Neutrophil (primary cell): ENCODE data around the gene TRDMT1.

Source experiments
- H3K27ac ChIP-seq: fragments of 200-600 bp; sonication (generic); 2 replicates; pipeline ENCODE4 v1.5.1; 2016; ENCODE audit warnings: mild to moderate bottlenecking, moderate library complexity
- H3K27me3 ChIP-seq: fragments of 200-600 bp; sonication (generic); 2 replicates; pipeline ENCODE4 v1.6.0; 2016; ENCODE audit warnings: mild to moderate bottlenecking
- H3K36me3 ChIP-seq: fragments of 200-600 bp; sonication (generic); 2 replicates; pipeline ENCODE4 v1.5.1; 2017
- H3K4me1 ChIP-seq, 2 experiments: fragments of 200-600 bp in 1 of 2; sonication (generic) in 1 of 2; 1 replicate in 1 of 2; 2 replicates in 1 of 2; pipeline versions ENCODE4 v1.5.1 to v1.6.1; 2013 to 2016; ENCODE audit warnings: low read depth in 1 of 2, low read length in 1 of 2, mild to moderate bottlenecking in 1 of 2, moderate library complexity in 1 of 2; ENCODE audit not compliant: control insufficient read depth in 1 of 2, insufficient read depth in 1 of 2
- H3K4me3 ChIP-seq, 2 experiments: fragments of 200-600 bp in 1 of 2; sonication (generic) in 1 of 2; 1 replicate in 1 of 2; 2 replicates in 1 of 2; pipeline ENCODE4 v1.5.1; 2013 to 2016; ENCODE audit warnings: low read depth in 1 of 2, low read length in 1 of 2, mild to moderate bottlenecking in 1 of 2, moderate library complexity in 1 of 2
- H3K9me3 ChIP-seq: fragments of 200-600 bp; sonication (generic); 2 replicates; pipeline ENCODE4 v1.5.1; 2016
- TF ChIP-seq, protein P1 (sequence below): fragments of 200-600 bp; sonication (generic); IDR thresholded peaks from 2 replicates; pipeline ENCODE4 v1.5.1; 2016; ENCODE audit warnings: antibody characterized with exemption

TRDMT1 gene

DNA sequence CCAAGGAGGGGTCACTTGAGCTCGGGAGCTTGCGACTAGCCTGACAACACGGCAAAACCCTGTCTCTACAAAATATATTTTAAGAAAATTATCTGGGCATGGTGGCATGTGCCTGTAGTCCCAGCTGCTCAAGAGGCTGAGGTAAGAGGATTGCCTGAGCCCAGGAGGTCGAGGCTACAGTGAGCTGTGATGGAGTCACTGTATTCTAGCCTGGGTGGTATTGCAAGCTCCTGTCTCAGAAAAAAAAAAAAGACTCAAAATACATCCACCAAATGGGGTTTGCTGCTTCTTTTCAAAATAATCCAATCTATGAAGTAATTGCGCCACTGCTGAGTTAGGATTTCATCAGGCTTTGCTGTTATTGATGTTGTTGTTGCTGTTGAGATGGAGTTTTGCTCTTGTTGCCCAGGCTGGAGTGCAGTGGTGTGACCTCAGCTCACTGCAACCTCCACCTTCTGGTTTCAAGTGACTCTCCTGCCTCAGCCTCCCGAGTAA lies 15.5 kb upstream of the TRDMT1 start:
- Histone ChIP-seq H3K4me3 (peak overlapping the region; percentile 48 to 50), H3K36me3 (no peaks in the 10 kb centered on the region), H3K9me3 (no peaks in the 10 kb centered on the region), H3K27ac (peak overlapping the region; percentile 93), H3K4me1 (peaks cover 64 to 65% of the 10 kb centered on the region in 2 experiments), H3K27me3 (no peaks in the 10 kb centered on the region)
- TF ChIP-seq, protein P1, sequence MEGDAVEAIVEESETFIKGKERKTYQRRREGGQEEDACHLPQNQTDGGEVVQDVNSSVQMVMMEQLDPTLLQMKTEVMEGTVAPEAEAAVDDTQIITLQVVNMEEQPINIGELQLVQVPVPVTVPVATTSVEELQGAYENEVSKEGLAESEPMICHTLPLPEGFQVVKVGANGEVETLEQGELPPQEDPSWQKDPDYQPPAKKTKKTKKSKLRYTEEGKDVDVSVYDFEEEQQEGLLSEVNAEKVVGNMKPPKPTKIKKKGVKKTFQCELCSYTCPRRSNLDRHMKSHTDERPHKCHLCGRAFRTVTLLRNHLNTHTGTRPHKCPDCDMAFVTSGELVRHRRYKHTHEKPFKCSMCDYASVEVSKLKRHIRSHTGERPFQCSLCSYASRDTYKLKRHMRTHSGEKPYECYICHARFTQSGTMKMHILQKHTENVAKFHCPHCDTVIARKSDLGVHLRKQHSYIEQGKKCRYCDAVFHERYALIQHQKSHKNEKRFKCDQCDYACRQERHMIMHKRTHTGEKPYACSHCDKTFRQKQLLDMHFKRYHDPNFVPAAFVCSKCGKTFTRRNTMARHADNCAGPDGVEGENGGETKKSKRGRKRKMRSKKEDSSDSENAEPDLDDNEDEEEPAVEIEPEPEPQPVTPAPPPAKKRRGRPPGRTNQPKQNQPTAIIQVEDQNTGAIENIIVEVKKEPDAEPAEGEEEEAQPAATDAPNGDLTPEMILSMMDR = no peak

DNA sequence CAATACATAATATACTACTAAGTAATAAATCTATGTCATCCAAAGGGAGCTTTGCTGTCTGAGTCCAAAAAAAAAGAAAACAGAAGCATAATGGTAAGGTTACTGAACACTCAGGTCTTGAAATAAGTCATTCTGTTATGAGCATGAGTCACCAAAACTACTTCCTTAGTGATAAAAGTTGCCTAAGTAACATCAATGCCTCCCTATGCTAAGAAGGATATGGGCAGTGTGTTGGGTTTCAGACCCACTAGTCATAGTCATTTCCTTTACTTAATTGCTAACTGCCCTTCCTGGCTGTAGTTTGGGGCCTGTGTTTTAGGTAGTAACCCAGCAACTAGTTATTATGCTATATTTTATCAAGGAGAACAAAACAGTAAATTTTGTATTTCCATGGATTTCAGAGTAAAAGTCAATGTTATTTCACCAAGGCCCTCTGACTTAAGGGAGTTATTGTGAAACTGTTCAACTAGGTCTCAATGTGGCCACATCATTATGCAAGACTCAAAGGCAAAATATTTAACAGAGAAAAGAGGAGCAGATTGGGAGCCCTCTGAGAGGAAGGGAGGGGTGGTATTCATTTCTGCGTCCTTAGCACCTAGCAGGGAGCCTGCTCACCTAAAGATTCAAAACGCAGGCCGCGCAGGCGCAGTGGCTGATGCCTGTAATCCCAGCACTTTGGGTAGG lies 14.9 kb upstream of the TRDMT1 start:
- H3K36me3 ChIP-seq = no peaks in the 10 kb centered on the region
- no peaks in the 10 kb centered on the region for H3K27me3 ChIP-seq
- H3K27ac ChIP-seq = peak overlapping the region; percentile 93
- H3K4me3 ChIP-seq = peak overlapping the region; percentile 48 to 50
- no peaks in the 10 kb centered on the region for H3K9me3 ChIP-seq
- TF ChIP-seq, protein P1 = peak; percentile 12
- peaks cover 67 to 68% of the 10 kb centered on the region in 2 experiments for H3K4me1 ChIP-seq

DNA sequence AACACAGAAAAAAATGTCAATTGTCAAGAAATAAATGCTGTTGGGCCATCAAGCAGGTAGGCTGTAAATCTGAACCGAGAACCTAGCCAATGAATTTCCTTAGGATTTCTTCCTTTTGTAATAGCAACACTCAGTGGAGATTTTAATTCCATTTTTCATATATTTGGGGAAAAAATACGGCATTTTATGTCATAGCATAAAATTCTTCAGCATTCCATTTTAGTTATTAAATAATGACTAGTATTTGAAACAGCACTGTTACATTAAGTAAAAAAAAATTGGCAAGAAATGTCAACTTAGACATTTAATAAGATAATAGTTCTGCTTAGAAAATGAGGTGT lies 14.3 kb upstream of the TRDMT1 start:
- TF ChIP-seq, protein P1 = no peak
- Histone ChIP-seq H3K4me3 (peak overlapping the region; percentile 48 to 50), H3K27ac (peak overlapping the region; percentile 93), H3K9me3 (no peaks in the 10 kb centered on the region), H3K27me3 (no peaks in the 10 kb centered on the region), H3K36me3 (no peaks in the 10 kb centered on the region), H3K4me1 (peaks cover 67 to 68% of the 10 kb centered on the region in 2 experiments)

DNA sequence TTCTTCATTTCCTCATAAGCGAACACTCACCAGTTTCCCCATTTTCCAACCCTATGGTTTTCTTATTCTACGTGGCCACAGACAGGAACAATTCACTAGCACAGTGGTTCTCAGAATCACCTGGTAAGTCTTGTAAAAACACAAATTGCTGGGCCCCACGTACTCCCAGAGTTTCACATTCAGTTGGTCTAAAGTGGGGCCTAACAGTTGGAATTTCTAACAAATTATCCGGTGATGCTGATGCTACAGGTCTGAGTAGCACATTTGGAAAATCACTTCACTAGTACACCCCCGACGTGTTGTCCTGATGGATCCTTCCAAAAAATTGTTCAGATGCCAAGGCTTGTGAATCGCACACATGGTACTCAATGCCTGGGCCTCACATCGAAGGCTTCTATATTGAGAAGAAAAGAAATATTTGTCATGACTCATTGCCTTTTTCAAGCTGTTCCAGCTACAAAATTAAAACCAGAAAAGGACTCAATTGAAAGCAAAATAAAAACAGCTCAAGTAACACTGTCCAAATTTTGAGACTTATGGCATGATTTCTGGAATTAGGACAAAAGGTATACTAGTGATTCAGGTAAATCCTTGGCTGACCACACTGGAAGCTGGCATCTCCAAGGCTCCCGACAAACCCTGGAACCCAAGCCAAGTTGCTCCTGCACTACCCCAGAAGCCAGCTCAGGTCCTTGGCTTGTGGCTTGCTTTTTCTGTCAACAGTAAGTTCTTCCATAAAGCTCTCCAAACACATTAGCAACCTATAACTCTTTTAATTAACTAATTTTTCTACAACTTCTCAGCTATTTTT lies 13.7 kb upstream of the TRDMT1 start:
- no peaks in the 10 kb centered on the region for H3K36me3 ChIP-seq
- H3K27me3 ChIP-seq = no peaks in the 10 kb centered on the region
- H3K9me3 ChIP-seq = no peaks in the 10 kb centered on the region
- TF ChIP-seq, protein P1 = no peak
- peak overlapping the region; percentile 93 for H3K27ac ChIP-seq
- H3K4me3 ChIP-seq = peak overlapping the region; percentile 48 to 50
- H3K4me1 ChIP-seq = peaks cover 67 to 68% of the 10 kb centered on the region in 2 experiments

DNA sequence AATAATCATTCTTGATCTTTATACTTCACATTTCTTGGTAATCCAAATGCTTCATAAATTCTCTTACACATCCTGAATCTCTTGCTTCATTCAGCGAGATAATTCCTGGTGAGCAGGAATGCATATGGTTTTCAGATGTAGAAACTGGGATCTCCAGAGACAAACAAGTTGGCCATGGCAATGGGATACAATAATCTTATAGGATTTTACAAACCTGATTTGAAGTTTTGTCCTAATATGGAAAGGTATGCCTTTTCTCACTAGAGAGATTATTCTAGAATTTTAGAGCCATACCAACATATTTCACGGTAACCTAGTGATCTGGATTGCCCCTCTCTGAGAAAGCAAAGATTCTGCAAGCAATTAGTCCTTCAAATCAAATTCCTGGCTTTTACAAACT lies 13.1 kb upstream of the TRDMT1 start:
- TF ChIP-seq, protein P1 = no peak
- Histone ChIP-seq H3K4me1 (peaks cover 67 to 68% of the 10 kb centered on the region in 2 experiments), H3K9me3 (no peaks in the 10 kb centered on the region), H3K4me3 (peak overlapping the region; percentile 48 to 50), H3K27ac (peak overlapping the region; percentile 93), H3K36me3 (no peaks in the 10 kb centered on the region), H3K27me3 (no peaks in the 10 kb centered on the region)
